HCT116 (cell line): ENCODE measurements around the gene PCSK6. TPM values are rescaled to one million over a fixed set of nuclear protein-coding genes. Genes with fewer than 3 reads are reported as not detected.

Experiments
- ATAC-seq: fragments of 200-7000 bp; cut with Tn5 transposase; 2 replicates; pipeline ENCODE4 v1.9.1; 2020; ENCODE audit warnings: mild to moderate bottlenecking, moderate library complexity
- BruUV-seq: library from RNA; stranded (reverse); fragments of 400-500 nt; replicated peaks from 2 replicates; lab custom pipeline; 2021; lab: Mats Ljungman, UMichigan
- CTCF ChIA-PET: fragments of 300-600 bp; sonication (Branson Sonifier 250); formaldehyde crosslinking; loops from one replicate; lab custom pipeline; 2021; ENCODE audit warnings: antibody characterized with exemption; lab: Charles Lee
- POLR2A ChIA-PET: fragments of 300-600, 350-600 bp; sonication (Branson Sonifier 250); formaldehyde crosslinking; loops from one replicate; lab custom pipeline; 2021; ENCODE audit warnings: antibody characterized with exemption; lab: Charles Lee
- RAD21 ChIA-PET, 2 experiments: fragments of 300-600 bp; sonication (Branson Sonifier 250); formaldehyde crosslinking; loops; one replicate each; lab custom pipeline; 2023; ENCODE audit warnings: low total read pairs in 2 of 2; ENCODE audit not compliant: uncharacterized antibody in 2 of 2, unreplicated experiment in 2 of 2, low non-redundant PET in 1 of 2; lab: Charles Lee
- DNase-seq: peaks from one replicate; pipeline ENCODE4 v3.0.0-alpha.2; 2010; ENCODE audit warnings: low read depth, low spot score
- H2AFZ ChIP-seq: fragments of 200-600 bp; shearing (Covaris generic), sonication (generic); 2 replicates; pipeline ENCODE4 v1.6.1; 2017; ENCODE audit warnings: low read depth, mixed run types, mixed read lengths, antibody characterized with exemption, low read length; ENCODE audit not compliant: poor library complexity, severe bottlenecking
- H3K27ac ChIP-seq: 2 replicates; pipeline ENCODE4 v1.5.1; 2012; ENCODE audit warnings: low read depth, low read length
- H3K27me3 ChIP-seq: fragments of 200-600 bp; sonication (generic); 2 replicates; pipeline ENCODE4 v1.6.1; 2016; ENCODE audit warnings: mixed run types, low read length, mixed read lengths; ENCODE audit not compliant: insufficient read depth
- H3K36me3 ChIP-seq, 2 experiments: fragments of 200-500 bp in 1 of 2; fragments of 200-600 bp in 1 of 2; sonication (Bioruptor generic) in 1 of 2; sonication (generic) in 1 of 2; 2 replicates each; pipeline versions ENCODE4 v1.5.1 to v1.6.1; 2014 to 2016; ENCODE audit warnings: low read length in 2 of 2, inconsistent platforms in 1 of 2, mixed read lengths in 1 of 2, mixed run types in 1 of 2; ENCODE audit not compliant: insufficient read depth in 2 of 2, control insufficient read depth in 1 of 2
- H3K4me1 ChIP-seq, 2 experiments: fragments of 200-600 bp in 1 of 2; sonication (generic) in 1 of 2; 2 replicates each; pipeline versions ENCODE4 v1.5.1 to v1.6.1; 2012 to 2017; ENCODE audit warnings: low read length in 2 of 2, inconsistent platforms in 1 of 2, mild to moderate bottlenecking in 1 of 2, mixed read lengths in 1 of 2, mixed run types in 1 of 2, moderate library complexity in 1 of 2; ENCODE audit not compliant: insufficient read depth in 2 of 2, control insufficient read depth in 1 of 2
- H3K4me2 ChIP-seq: fragments of 200-600 bp; sonication (generic); 2 replicates; pipeline ENCODE4 v1.6.1; 2017; ENCODE audit warnings: mixed run types, low read length, mixed read lengths
- H3K4me3 ChIP-seq, 2 experiments: fragments of 200-600 bp in 1 of 2; sonication (generic) in 1 of 2; replicated peaks in 1 of 2; 2 replicates each; pipeline ENCODE4 v1.5.1; 2011 to 2016; ENCODE audit warnings: low read length in 2 of 2, control low read depth in 1 of 2, low read depth in 1 of 2, mild to moderate bottlenecking in 1 of 2, mixed read lengths in 1 of 2, mixed run types in 1 of 2
- H3K79me2 ChIP-seq: fragments of 200-600 bp; sonication (generic); 2 replicates; pipeline ENCODE4 v1.6.1; 2017; ENCODE audit warnings: mild to moderate bottlenecking, mixed run types, low read length, moderate library complexity, mixed read lengths; ENCODE audit not compliant: insufficient read depth
- H3K9ac ChIP-seq: fragments of 200-600 bp; sonication (generic); 2 replicates; pipeline ENCODE4 v1.6.1; 2016; ENCODE audit warnings: low read length, mixed read lengths
- H3K9me2 ChIP-seq: fragments of 200-600 bp; sonication (generic), shearing (Covaris generic); 2 replicates; pipeline ENCODE4 v1.6.1; 2017; ENCODE audit warnings: mixed run types, mild to moderate bottlenecking, moderate library complexity; ENCODE audit not compliant: insufficient read depth
- H3K9me3 ChIP-seq, 2 experiments: fragments of 200-500 bp in 1 of 2; fragments of 200-600 bp in 1 of 2; sonication (Bioruptor generic) in 1 of 2; sonication (generic) in 1 of 2; 2 replicates each; pipeline ENCODE4 v1.6.1; 2014 to 2017; ENCODE audit warnings: low read length in 2 of 2, mixed read lengths in 2 of 2, inconsistent platforms in 1 of 2, low read depth in 1 of 2, mild to moderate bottlenecking in 1 of 2, mixed run types in 1 of 2, moderate library complexity in 1 of 2; ENCODE audit not compliant: control insufficient read depth in 1 of 2, insufficient read depth in 1 of 2
- H4K20me1 ChIP-seq: fragments of 200-600 bp; sonication (generic), shearing (Covaris generic); 2 replicates; pipeline ENCODE4 v1.6.1; 2017; ENCODE audit warnings: mixed run types, mild to moderate bottlenecking, moderate library complexity; ENCODE audit not compliant: insufficient read depth
- ATF3 ChIP-seq: IDR thresholded peaks from 2 replicates; pipeline ENCODE4 v1.6.1; 2012
- CBX3 ChIP-seq: IDR thresholded peaks from 2 replicates; pipeline ENCODE4 v1.6.1; 2012; ENCODE audit warnings: low read depth
- CTCF ChIP-seq, 3 experiments: fragments of 200-600 bp in 1 of 3; sonication (generic) in 1 of 3; IDR thresholded peaks in 2 of 3; conservative IDR thresholded peaks in 1 of 3; 2 replicates each; pipeline ENCODE4 v1.5.1; 2012 to 2017; ENCODE audit warnings: low read depth in 2 of 3, low read length in 2 of 3, antibody characterized with exemption in 1 of 3, borderline replicate concordance in 1 of 3, control low read depth in 1 of 3, mild to moderate bottlenecking in 1 of 3, mixed read lengths in 1 of 3, mixed run types in 1 of 3, moderate library complexity in 1 of 3; ENCODE audit not compliant: insufficient read depth in 1 of 3
- EGR1 ChIP-seq: IDR thresholded peaks from 2 replicates; pipeline ENCODE4 v1.6.1; 2012; ENCODE audit warnings: low read depth
- EZH2phosphoT487 ChIP-seq: fragments of 200-600 bp; IDR thresholded peaks from 2 replicates; pipeline ENCODE4 v1.6.1; 2018; ENCODE audit warnings: antibody characterized with exemption, borderline replicate concordance
- FOSL1 ChIP-seq: IDR thresholded peaks from 2 replicates; pipeline ENCODE4 v1.6.1; 2012; ENCODE audit warnings: low read depth
- MAX ChIP-seq: IDR thresholded peaks from 2 replicates; pipeline ENCODE4 v1.6.1; 2012
- POLR2A ChIP-seq: IDR thresholded peaks from 2 replicates; pipeline ENCODE4 v1.7.0; 2011; ENCODE audit warnings: borderline replicate concordance; ENCODE audit not compliant: insufficient read depth, insufficient read length; ENCODE audit errors: extremely low read depth
- POLR2AphosphoS5 ChIP-seq: IDR thresholded peaks from 2 replicates; pipeline ENCODE4 v1.6.1; 2011; ENCODE audit warnings: mild to moderate bottlenecking, low read depth, low read length, moderate library complexity
- RAD21 ChIP-seq: IDR thresholded peaks from 2 replicates; pipeline ENCODE4 v1.6.1; 2012; ENCODE audit warnings: low read depth, mild to moderate bottlenecking
- REST ChIP-seq: IDR thresholded peaks from 2 replicates; pipeline ENCODE4 v1.6.1; 2012; ENCODE audit warnings: low read depth
- SIN3A ChIP-seq: IDR thresholded peaks from 2 replicates; pipeline ENCODE4 v1.6.1; 2012; ENCODE audit warnings: low read depth
- SRF ChIP-seq: IDR thresholded peaks from 2 replicates; pipeline ENCODE4 v1.6.1; 2012; ENCODE audit warnings: low read depth
- YY1 ChIP-seq: IDR thresholded peaks from 2 replicates; pipeline ENCODE4 v1.6.1; 2011; ENCODE audit warnings: low read length, low read depth, moderate library complexity, mild to moderate bottlenecking; ENCODE audit not compliant: insufficient replicate concordance; ENCODE audit errors: extremely low read depth
- ZFX ChIP-seq: fragments of 450-650 bp; IDR thresholded peaks from 2 replicates; pipeline ENCODE4 v1.6.1; 2017
- intact Hi-C: fragments of 100-400 bp; cut with micrococcal nuclease; formaldehyde crosslinking; loops from 2 replicates; pipeline ENCODE4 v1.10.0; 2022
- total RNA-seq: library from RNA; stranded (reverse); gene quantifications from one replicate; pipeline ENCODE4 v1.2.1, GENCODE V29; 2021; ENCODE audit not compliant: unreplicated experiment

PCSK6 gene
- total RNA-seq, 1 experiment from 2014 or later = 13.5 TPM

- ChIA-PET RAD21 (no interaction called here), POLR2A (interaction anchor here (0.5 kb wide), 1 partner anchor 12 kb away, joined by 3 read pairs; no protein-coding TSS in a partner anchor), CTCF (no interaction called here)
- Histone ChIP-seq H2AFZ (no peak overlapping the region), H3K4me2 (no peak overlapping the region), H3K36me3 (no peaks in the 10 kb centered on the region), H3K27me3 (no peaks in the 10 kb centered on the region), H3K9me3 (no peaks in the 10 kb centered on the region), H3K4me1 (no peaks in the 10 kb centered on the region), H3K79me2 (peaks cover 6% of the 10 kb centered on the region), H3K27ac (no peak overlapping the region), H3K9me2 (no peaks in the 10 kb centered on the region), H3K9ac (no peak overlapping the region), H3K4me3 (no peak overlapping the region), H4K20me1 (no peaks in the 10 kb centered on the region)
- no peak for TF ChIP-seq EZH2phosphoT487
- TF ChIP-seq YY1 = no peak
- TF ChIP-seq ATF3 = no peak
- no peak for TF ChIP-seq SIN3A
- no peak for TF ChIP-seq ZFX
- ATAC-seq (no peak), DNase-seq (no peak)
- BruUV-seq = no TSS peak
- intact Hi-C loops = no loop called here
Measured at GRCh38 chr15:101474233-101474632, 15.3 kb downstream of the PCSK6 start.

GRCh38 chr15:101472033-101472432, 17.5 kb downstream of the PCSK6 start:
- no peak overlapping the region for H3K4me3 ChIP-seq
- ChIA-PET RAD21 (no interaction called here), CTCF (no interaction called here)
- no peaks in the 10 kb centered on the region for H3K36me3 ChIP-seq
- H3K27ac ChIP-seq = no peak overlapping the region
- no peak overlapping the region for H3K4me2 ChIP-seq
- H3K9ac ChIP-seq = no peak overlapping the region
- TF ChIP-seq CTCF (IDR thresholded peaks at IDR 0.05 in 2 of 3, conservative IDR thresholded peaks at IDR 0.05 in 1 of 3; ENCODE audit: borderline replicate concordance in 1 of 3, insufficient read depth in 1 of 3, low read depth in 2 of 3, low read length in 2 of 3) = no peak
- no peak for TF ChIP-seq ZFX
- no peak for TF ChIP-seq YY1
- TF ChIP-seq SRF = no peak
- no peak for TF ChIP-seq EGR1
- no peak for TF ChIP-seq REST
- no peak for TF ChIP-seq POLR2A
- TF ChIP-seq CBX3 = no peak
- TF ChIP-seq POLR2AphosphoS5 = no peak
- TF ChIP-seq MAX = no peak
- no peak for TF ChIP-seq EZH2phosphoT487
- no peak for TF ChIP-seq RAD21
- TF ChIP-seq FOSL1 = no peak
- TF ChIP-seq, all 23 proteins: peak for 0
- no peaks in the 10 kb centered on the region for H3K9me2 ChIP-seq
- no peak for DNase-seq
- intact Hi-C loops = no loop called here
- H3K4me1 ChIP-seq = no peaks in the 10 kb centered on the region
- no peaks in the 10 kb centered on the region for H3K27me3 ChIP-seq
- no TSS peak for BruUV-seq
- no peaks in the 10 kb centered on the region for H3K9me3 ChIP-seq
- no peak for ATAC-seq
- H4K20me1 ChIP-seq = no peaks in the 10 kb centered on the region
- no peak overlapping the region for H2AFZ ChIP-seq
- POLR2A ChIA-PET = no interaction called here
- H3K79me2 ChIP-seq = peaks cover under 1% of the 10 kb centered on the region; the same call in 1 of the 2 replicates
